Caco-2 (cell line): ENCODE results near the gene PBX1. TPM values are rescaled to one million over a fixed set of nuclear protein-coding genes. Genes with fewer than 3 reads are reported as not detected.

Source experiments
- BruUV-seq: library from RNA; stranded (reverse); fragments of 400-500 nt; replicated peaks from 2 replicates; lab custom pipeline; 2021; lab: Mats Ljungman, UMichigan
- CTCF ChIA-PET: fragments of 300-600 bp; sonication (Branson Sonifier 250); formaldehyde crosslinking; loops from one replicate; lab custom pipeline; 2022; ENCODE audit warnings: antibody characterized with exemption; lab: Charles Lee
- POLR2A ChIA-PET: fragments of 300-600 bp; sonication (Branson Sonifier 250); formaldehyde crosslinking; loops from one replicate; lab custom pipeline; 2022; ENCODE audit warnings: antibody characterized with exemption; lab: Charles Lee
- DNase-seq, 2 experiments: peaks; one replicate each; pipeline versions ENCODE4 v3.0.0 to v3.0.0-alpha.2; 2020 to 2022
- H3K27me3 ChIP-seq: replicated peaks from 2 replicates; pipeline ENCODE4 v1.6.0; 2011; ENCODE audit warnings: low read length; ENCODE audit not compliant: control insufficient read depth, insufficient read depth
- H3K36me3 ChIP-seq: 2 replicates; pipeline ENCODE4 v1.5.1; 2011; ENCODE audit warnings: low read length; ENCODE audit not compliant: control insufficient read depth, insufficient read depth
- H3K4me1 ChIP-seq: fragments of 250-450 bp; sonication (Bioruptor Pico); 2 replicates; pipeline ENCODE4 v1.5.1; 2020; ENCODE audit warnings: mild to moderate bottlenecking
- H3K4me3 ChIP-seq: 2 replicates; pipeline ENCODE4 v1.5.1; 2011; ENCODE audit warnings: low read depth, mild to moderate bottlenecking, control low read depth, low read length
- H3K9me3 ChIP-seq: fragments of 250-450 bp; sonication (Bioruptor Pico); 2 replicates; pipeline ENCODE4 v1.5.1; 2020; ENCODE audit warnings: mild to moderate bottlenecking, moderate library complexity
- H3K27ac Mint-ChIP-seq: one replicate; pipeline ENCODE4 v1.8.0; 2022; ENCODE audit warnings: mixed read lengths; ENCODE audit not compliant: unreplicated experiment
- H3K27me3 Mint-ChIP-seq: one replicate; pipeline ENCODE4 v1.8.0; 2022; ENCODE audit warnings: mixed read lengths; ENCODE audit not compliant: insufficient read depth, unreplicated experiment
- H3K36me3 Mint-ChIP-seq: one replicate; pipeline ENCODE4 v1.8.0; 2022; ENCODE audit warnings: mild to moderate bottlenecking, mixed read lengths; ENCODE audit not compliant: insufficient read depth, unreplicated experiment
- H3K4me1 Mint-ChIP-seq: one replicate; pipeline ENCODE4 v1.8.0; 2022; ENCODE audit warnings: low read depth, mixed read lengths; ENCODE audit not compliant: unreplicated experiment
- H3K4me3 Mint-ChIP-seq: one replicate; pipeline ENCODE4 v1.8.0; 2022; ENCODE audit warnings: mild to moderate bottlenecking, moderate library complexity, mixed read lengths; ENCODE audit not compliant: unreplicated experiment
- H3K9me3 Mint-ChIP-seq: one replicate; pipeline ENCODE4 v1.8.0; 2022; ENCODE audit warnings: mixed read lengths; ENCODE audit not compliant: unreplicated experiment
- CTCF ChIP-seq, 2 experiments: fragments of 200-600 bp in 1 of 2; IDR thresholded peaks; 1 replicate in 1 of 2; 2 replicates in 1 of 2; pipeline versions ENCODE4 v1.5.1 to v1.8.0; 2011 to 2022; ENCODE audit warnings: antibody characterized with exemption in 1 of 2, control low read depth in 1 of 2, inconsistent platforms in 1 of 2, low read depth in 1 of 2, low read length in 1 of 2, mild to moderate bottlenecking in 1 of 2, moderate library complexity in 1 of 2; ENCODE audit not compliant: insufficient read depth in 1 of 2, severe bottlenecking in 1 of 2, unreplicated experiment in 1 of 2
- intact Hi-C: fragments of 100-400 bp; cut with micrococcal nuclease; formaldehyde crosslinking; loops from one replicate; pipeline ENCODE4 v1.10.0; 2022; ENCODE audit not compliant: unreplicated experiment
- total RNA-seq: library from RNA; stranded (reverse); gene quantifications from 2 replicates; pipeline ENCODE4 v1.2.3, GENCODE V29; 2022

PBX1 gene
- total RNA-seq, 1 experiment from 2014 or later = 103 TPM

GRCh38 chr1:164631751-164632150, 72.8 kb downstream of the PBX1 start:
- Mint-ChIP-seq H3K9me3 (no peaks in the 10 kb centered on the region), H3K4me1 (peaks cover 46% of the 10 kb centered on the region), H3K27ac (no peak overlapping the region), H3K4me3 (no peak overlapping the region), H3K27me3 (no peaks in the 10 kb centered on the region), H3K36me3 (peaks cover 19% of the 10 kb centered on the region)
- H3K4me3 ChIP-seq = no peak overlapping the region
- CTCF ChIA-PET = no interaction called here
- intact Hi-C loops = no loop called here
- H3K36me3 ChIP-seq = 0 out of 2 replicates have a peak, but pooled peaks cover 1% of the 10 kb centered on the region
- DNase-seq = no peak
- no peaks in the 10 kb centered on the region for H3K9me3 ChIP-seq
- H3K4me1 ChIP-seq = peaks cover 54% of the 10 kb centered on the region
- TF ChIP-seq CTCF (IDR thresholded peaks at IDR 0.05; ENCODE audit: insufficient read depth in 1 of 2, low read depth in 1 of 2, low read length in 1 of 2, severe bottlenecking in 1 of 2, unreplicated experiment in 1 of 2) = no peak
- POLR2A ChIA-PET = no interaction called here
- BruUV-seq = no TSS peak
- no peaks in the 10 kb centered on the region for H3K27me3 ChIP-seq

- H3K9me3 Mint-ChIP-seq = no peaks in the 10 kb centered on the region
- H3K4me1 Mint-ChIP-seq = peaks cover 59% of the 10 kb centered on the region
- ChIA-PET CTCF (interaction anchor here (0.6 to 1.1 kb wide), 3 partner anchors 9 to 31 kb away, joined by 3 read pairs; no protein-coding TSS in a partner anchor), POLR2A (no interaction called here)
- intact Hi-C loops = no loop called here
- Histone ChIP-seq H3K4me3 (no peak overlapping the region), H3K9me3 (no peaks in the 10 kb centered on the region), H3K27me3 (no peaks in the 10 kb centered on the region), H3K4me1 (peaks cover 77% of the 10 kb centered on the region), H3K36me3 (no peaks in the 10 kb centered on the region)
- BruUV-seq = no TSS peak
- no peak for DNase-seq
- peaks cover 23% of the 10 kb centered on the region for H3K36me3 Mint-ChIP-seq
- H3K27ac Mint-ChIP-seq = no peak overlapping the region
- no peak overlapping the region for H3K4me3 Mint-ChIP-seq
- no peaks in the 10 kb centered on the region for H3K27me3 Mint-ChIP-seq
- TF ChIP-seq CTCF (IDR thresholded peaks at IDR 0.05; ENCODE audit: insufficient read depth in 1 of 2, low read depth in 1 of 2, low read length in 1 of 2, severe bottlenecking in 1 of 2, unreplicated experiment in 1 of 2) = no peak
These were observed 75.0 kb downstream of the PBX1 start for GRCh38 chr1:164633997-164634396.

GRCh38 chr1:164635059-164635802, 76.2 kb downstream of the PBX1 start:
- POLR2A ChIA-PET = interaction anchor here (1.7 kb wide), 1 partner anchor 25 kb away, joined by 3 read pairs; no protein-coding TSS in a partner anchor
- H3K9me3 Mint-ChIP-seq = no peaks in the 10 kb centered on the region
- H3K4me1 Mint-ChIP-seq = peaks cover 55% of the 10 kb centered on the region
- H3K4me3 ChIP-seq = no peak overlapping the region
- peaks cover 28% of the 10 kb centered on the region for H3K36me3 Mint-ChIP-seq
- no peak for TF ChIP-seq CTCF (IDR thresholded peaks at IDR 0.05; ENCODE audit: insufficient read depth in 1 of 2, low read depth in 1 of 2, low read length in 1 of 2, severe bottlenecking in 1 of 2, unreplicated experiment in 1 of 2)
- H3K4me3 Mint-ChIP-seq = no peak overlapping the region
- no peak for DNase-seq
- H3K27ac Mint-ChIP-seq = peak overlapping the region; percentile 85
- H3K4me1 ChIP-seq = peaks cover 79% of the 10 kb centered on the region
- H3K36me3 ChIP-seq = no peaks in the 10 kb centered on the region
- H3K27me3 ChIP-seq = no peaks in the 10 kb centered on the region
- CTCF ChIA-PET = no interaction called here
- H3K27me3 Mint-ChIP-seq = no peaks in the 10 kb centered on the region
- no TSS peak for BruUV-seq
- intact Hi-C loops = no loop called here
- H3K9me3 ChIP-seq = no peaks in the 10 kb centered on the region
